GM13976 (cell line): ENCODE measurements around the gene MRPL14.

Experiments used
- DNase-seq: peaks from one replicate; pipeline ENCODE4 v3.0.0; 2012; ENCODE audit warnings: low spot score
- CTCF ChIP-seq: IDR thresholded peaks from 2 replicates; pipeline ENCODE4 v1.5.1; 2012; ENCODE audit warnings: borderline replicate concordance, mild to moderate bottlenecking; ENCODE audit not compliant: insufficient read depth; ENCODE audit errors: extremely low read depth, missing control alignments, control extremely low read depth
- in situ Hi-C: fragments of 300-500 bp; cut with MboI; formaldehyde crosslinking; loops from one replicate; pipeline ENCODE4 v1.12.0; 2022; ENCODE audit warnings: low sequenced_read_pairs, mixed read lengths, inconsistent platforms; ENCODE audit not compliant: unreplicated experiment

Gene MRPL14

GRCh38 chr6:44090465-44090864 lies 36.8 kb downstream of the MRPL14 start:
- in situ Hi-C loops = no loop called here
- no peak for TF ChIP-seq CTCF
- no peak for DNase-seq

DNA sequence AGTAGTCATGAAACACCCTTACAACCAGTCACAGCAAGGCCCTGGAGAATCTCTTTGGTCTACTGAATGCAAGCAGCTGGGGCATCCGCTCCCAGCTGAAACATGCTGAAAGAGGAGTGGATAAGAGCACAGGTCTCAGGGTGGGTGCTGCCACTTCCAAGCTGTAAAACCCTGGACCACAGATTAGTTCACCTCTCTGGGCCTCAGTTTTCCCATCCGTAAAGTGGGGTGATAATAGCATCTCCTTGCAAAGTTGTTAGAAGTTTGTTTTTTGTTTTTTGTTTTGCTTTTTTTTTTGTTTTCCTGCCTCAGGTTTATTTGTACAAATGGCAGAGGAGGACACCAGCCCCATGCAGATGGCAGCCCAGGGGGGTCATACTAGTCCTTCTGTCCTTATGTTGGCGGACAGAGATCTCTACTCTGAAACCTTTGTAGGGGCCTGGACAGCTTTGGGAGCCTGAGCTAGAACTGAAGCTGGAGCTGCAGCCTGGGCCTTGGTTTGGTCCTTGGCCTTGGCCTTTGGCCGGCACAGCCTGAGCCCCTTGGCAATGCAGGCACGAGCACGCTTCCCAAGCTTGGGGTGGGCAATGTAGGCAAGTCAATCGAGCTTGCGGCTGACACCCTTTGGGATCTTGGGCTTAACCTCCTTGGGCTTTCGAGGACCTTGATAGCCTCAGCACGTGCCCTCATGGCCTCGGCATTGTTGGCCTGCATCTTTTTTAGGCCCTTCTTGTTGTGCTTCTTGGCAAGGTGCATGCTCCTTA lies 38.2 kb downstream of the MRPL14 start:
- in situ Hi-C loops = no loop called here
- DNase-seq = no peak
- TF ChIP-seq CTCF = no peak

DNA sequence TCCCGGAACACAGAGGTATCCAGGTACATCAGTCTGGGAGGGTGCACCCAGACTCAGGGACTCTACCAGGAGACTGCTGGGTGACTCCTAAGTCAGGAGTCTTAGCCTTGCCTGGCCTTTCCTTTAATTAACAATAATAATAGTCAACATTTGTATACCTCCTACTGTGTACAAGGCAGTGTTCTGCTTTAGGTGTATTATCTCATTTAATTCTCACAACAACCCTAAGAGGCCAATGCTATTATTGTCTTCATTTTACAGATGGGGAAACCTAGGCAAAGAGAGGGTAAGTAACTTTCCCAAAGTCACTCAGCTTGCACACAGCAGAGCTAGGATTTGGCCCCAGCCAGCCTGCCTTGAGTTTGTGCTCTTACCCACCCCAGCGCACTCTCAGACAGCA lies 39.6 kb downstream of the MRPL14 start:
- no peak for DNase-seq
- in situ Hi-C loops = no loop called here
- TF ChIP-seq CTCF = no peak

GRCh38 chr6:44086931-44087574 lies 40.2 kb downstream of the MRPL14 start:
- DNase-seq = no peak
- TF ChIP-seq CTCF = no peak
- in situ Hi-C loops = no loop called here

DNA sequence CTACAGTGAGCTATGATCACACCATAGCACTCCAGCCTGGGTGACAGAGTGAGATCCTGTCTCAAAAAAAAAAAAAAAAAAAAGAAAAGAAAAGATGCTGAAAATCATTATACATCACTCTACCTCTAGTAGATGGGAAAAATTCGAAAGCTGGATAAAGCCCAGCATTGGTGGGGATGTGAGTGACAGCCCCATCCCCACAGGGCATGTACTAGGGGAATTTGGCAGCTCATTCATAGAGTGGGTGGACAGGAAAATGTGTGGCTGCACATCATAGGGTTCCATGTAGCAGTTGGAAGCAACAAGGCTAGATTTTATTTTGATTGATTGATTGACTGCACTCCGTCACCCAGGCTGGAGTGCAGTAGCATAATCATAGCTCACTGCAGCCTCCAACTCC lies 42.0 kb downstream of the MRPL14 start:
- in situ Hi-C loops = no loop called here
- no peak for DNase-seq
- TF ChIP-seq CTCF = no peak

GRCh38 chr6:44084231-44085014 lies 42.8 kb downstream of the MRPL14 start:
- in situ Hi-C loops = no loop called here
- DNase-seq = no peak
- no peak for TF ChIP-seq CTCF
